ENCODE data around the gene QRICH1. TPM values are rescaled to one million over a fixed set of nuclear protein-coding genes. Genes with fewer than 3 reads are reported as not detected.

Gene QRICH1
- total RNA-seq, 2 donors from 2014 or later, result 83.7 to 110 TPM

DNA sequence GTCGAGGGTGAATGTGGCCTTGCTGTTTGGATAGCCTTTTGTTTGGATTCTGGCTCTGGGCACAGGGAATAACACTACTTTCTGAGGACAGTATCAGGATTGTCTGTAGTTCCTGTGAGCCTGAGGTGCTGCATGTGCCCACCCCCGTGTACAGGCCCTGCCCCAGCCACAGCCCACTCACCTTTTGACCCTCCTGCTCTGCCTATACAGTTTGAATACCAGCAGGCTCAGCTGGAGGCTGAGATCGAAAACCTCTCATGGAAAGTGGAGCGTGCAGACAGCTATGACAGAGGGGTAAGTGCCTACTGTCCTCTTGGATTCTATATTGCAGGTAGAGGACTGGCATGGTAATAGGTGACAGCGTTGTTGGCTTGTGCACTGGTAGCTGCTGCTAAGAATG lies 111.2 kb downstream of the QRICH1 start:
- TF ChIP-seq, protein P1, sequence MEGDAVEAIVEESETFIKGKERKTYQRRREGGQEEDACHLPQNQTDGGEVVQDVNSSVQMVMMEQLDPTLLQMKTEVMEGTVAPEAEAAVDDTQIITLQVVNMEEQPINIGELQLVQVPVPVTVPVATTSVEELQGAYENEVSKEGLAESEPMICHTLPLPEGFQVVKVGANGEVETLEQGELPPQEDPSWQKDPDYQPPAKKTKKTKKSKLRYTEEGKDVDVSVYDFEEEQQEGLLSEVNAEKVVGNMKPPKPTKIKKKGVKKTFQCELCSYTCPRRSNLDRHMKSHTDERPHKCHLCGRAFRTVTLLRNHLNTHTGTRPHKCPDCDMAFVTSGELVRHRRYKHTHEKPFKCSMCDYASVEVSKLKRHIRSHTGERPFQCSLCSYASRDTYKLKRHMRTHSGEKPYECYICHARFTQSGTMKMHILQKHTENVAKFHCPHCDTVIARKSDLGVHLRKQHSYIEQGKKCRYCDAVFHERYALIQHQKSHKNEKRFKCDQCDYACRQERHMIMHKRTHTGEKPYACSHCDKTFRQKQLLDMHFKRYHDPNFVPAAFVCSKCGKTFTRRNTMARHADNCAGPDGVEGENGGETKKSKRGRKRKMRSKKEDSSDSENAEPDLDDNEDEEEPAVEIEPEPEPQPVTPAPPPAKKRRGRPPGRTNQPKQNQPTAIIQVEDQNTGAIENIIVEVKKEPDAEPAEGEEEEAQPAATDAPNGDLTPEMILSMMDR (IDR thresholded peaks at IDR 0.05), result no peak
- no peaks in the 10 kb centered on the region for H3K4me1 ChIP-seq (ENCODE audit: control insufficient read depth in 1 of 2, low read depth in 2 of 2)
- ATAC-seq (ENCODE audit: insufficient number of reproducible peaks, low FRiP score, low read depth) (no peak), DNase-seq (ENCODE audit: low spot score) (no peak)
- peaks cover 66% of the 10 kb centered on the region for H3K36me3 ChIP-seq
- no peaks in the 10 kb centered on the region for H3K9me3 ChIP-seq
- H3K27me3 ChIP-seq (replicated peaks; ENCODE audit: insufficient read depth), result no peaks in the 10 kb centered on the region
- no peak overlapping the region for H3K27ac ChIP-seq
- H3K4me3 ChIP-seq, result no peak overlapping the region

DNA sequence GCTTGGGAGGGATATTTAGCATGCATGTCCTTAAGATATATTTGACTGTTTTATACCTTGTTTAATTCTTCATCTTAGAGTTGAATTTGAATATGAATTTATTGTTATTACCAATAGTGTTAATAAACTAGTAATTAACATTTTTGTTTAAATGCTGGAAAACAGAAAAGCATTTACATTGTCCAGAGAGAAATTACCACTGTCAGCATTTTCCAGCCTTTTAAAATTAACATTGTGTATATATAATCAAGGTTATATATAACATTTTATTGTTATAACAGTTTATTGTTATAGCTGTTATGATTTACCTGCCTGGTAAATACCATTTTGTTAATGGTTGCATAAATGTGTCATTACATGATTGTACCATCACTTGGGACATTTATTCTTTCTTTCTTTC lies 111.9 kb downstream of the QRICH1 start:
- no peak for ATAC-seq (ENCODE audit: insufficient number of reproducible peaks, low FRiP score, low read depth)
- no peak overlapping the region for H3K27ac ChIP-seq
- DNase-seq (ENCODE audit: low spot score), result no peak
- H3K36me3 ChIP-seq, result peaks cover 68% of the 10 kb centered on the region
- no peaks in the 10 kb centered on the region for H3K27me3 ChIP-seq (replicated peaks; ENCODE audit: insufficient read depth)
- no peaks in the 10 kb centered on the region for H3K4me1 ChIP-seq (ENCODE audit: control insufficient read depth in 1 of 2, low read depth in 2 of 2)
- TF ChIP-seq, protein P1 (IDR thresholded peaks at IDR 0.05), result no peak
- H3K9me3 ChIP-seq, result no peaks in the 10 kb centered on the region
- H3K4me3 ChIP-seq, result no peak overlapping the region

DNA sequence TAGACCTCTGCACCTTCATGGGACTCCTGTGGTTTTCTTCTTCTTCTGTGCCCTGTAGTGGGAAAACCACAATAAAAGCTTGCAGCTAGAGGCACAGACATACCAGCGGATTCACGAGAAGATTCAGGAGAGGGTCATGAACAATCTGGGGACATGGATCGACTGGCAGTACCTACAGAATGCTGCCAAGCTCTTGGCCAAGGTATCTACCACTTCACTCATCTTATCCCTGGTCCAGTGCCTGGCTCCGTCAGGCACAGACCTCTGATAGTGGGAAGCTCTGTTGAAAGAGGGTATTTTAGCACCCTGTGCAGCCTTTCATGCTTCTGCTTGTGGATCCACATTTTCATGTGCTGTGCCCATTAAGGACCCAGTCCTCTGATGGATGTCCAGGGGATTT lies 113.6 kb downstream of the QRICH1 start:
- no peaks in the 10 kb centered on the region for H3K4me1 ChIP-seq (ENCODE audit: control insufficient read depth in 1 of 2, low read depth in 2 of 2)

More for the DNA sequence above, 113.6 kb downstream of the QRICH1 start:
- ATAC-seq (ENCODE audit: insufficient number of reproducible peaks, low FRiP score, low read depth) (no peak), DNase-seq (ENCODE audit: low spot score) (no peak)
- Histone ChIP-seq H3K4me3 (no peak overlapping the region), H3K27me3 (replicated peaks; ENCODE audit: insufficient read depth) (no peaks in the 10 kb centered on the region), H3K36me3 (peaks cover 80% of the 10 kb centered on the region), H3K9me3 (no peaks in the 10 kb centered on the region), H3K27ac (no peak overlapping the region)
- TF ChIP-seq, protein P1 (IDR thresholded peaks at IDR 0.05), result no peak

Other genes with a start within 250 kb of the QRICH1 start
- 10 to 100 TPM; 66.4 to 69.5 TPM for gene PRKAR2A, start 246.2 kb downstream of the QRICH1 start, total RNA-seq
- gene SLC25A20, start 195.2 kb downstream of the QRICH1 start, total RNA-seq, result 10 to 100 TPM; 12.3 to 27.1 TPM
- gene ARIH2, start 175.2 kb downstream of the QRICH1 start, total RNA-seq, result 100 to 1,000 TPM in 1 of 2 donors, 10 to 100 TPM in 1; 90.4 to 162 TPM
- 10 to 100 TPM; 57.6 to 75.1 TPM for gene P4HTM, start 103.8 kb downstream of the QRICH1 start, total RNA-seq
- 100 to 1,000 TPM in 1 of 2 donors, 10 to 100 TPM in 1; 89.9 to 121 TPM for gene WDR6, start 86.7 kb downstream of the QRICH1 start, total RNA-seq
- 10 to 100 TPM; 16.8 to 36.8 TPM for gene DALRD3, start 75.5 kb downstream of the QRICH1 start, total RNA-seq
- 100 to 1,000 TPM in 1 of 2 donors, 10 to 100 TPM in 1; 65.7 to 164 TPM for gene NDUFAF3, start 72.0 kb downstream of the QRICH1 start, total RNA-seq
- gene IMPDH2, start 64.7 kb downstream of the QRICH1 start, total RNA-seq, result 10 to 100 TPM; 56.0 to 96.2 TPM
- gene QARS1, start 10.7 kb upstream of the QRICH1 start, total RNA-seq, result 100 to 1,000 TPM; 143 to 179 TPM
- gene USP19, start 26.8 kb upstream of the QRICH1 start, total RNA-seq, result 10 to 100 TPM; 56.3 to 62.5 TPM
- gene LAMB2, start 39.0 kb upstream of the QRICH1 start, total RNA-seq, result 100 to 1,000 TPM; 764 to 806 TPM
- gene CCDC71, start 72.3 kb upstream of the QRICH1 start, total RNA-seq, result 10 to 100 TPM; 28.8 to 28.9 TPM
- 10 to 100 TPM; 22.4 to 29.8 TPM for gene KLHDC8B, start 77.5 kb upstream of the QRICH1 start, total RNA-seq
- 10 to 100 TPM in 1 of 2 donors, 1 to 10 TPM in 1; 5.4 to 15.0 TPM for gene C3orf62, start 183.2 kb upstream of the QRICH1 start, total RNA-seq
- gene USP4, start 246.0 kb upstream of the QRICH1 start, total RNA-seq, result 10 to 100 TPM; 41.2 to 74.1 TPM

Measured in thoracic aorta (tissue), 2 donors.